Stimulated activated CD4-positive, alpha-beta T cell treated with anti-CD3 and anti-CD28 coated beads, Interleukin-15, amount 100 ng/mL, for 48 hours (primary cell): ENCODE measurements around the gene TULP4.
"Not testable (repeated sequence)": the region's sequence is repeated elsewhere in the genome, so short reads cannot be mapped to it uniquely, and the experiment has no call there.

ENCODE experiments used
- DNase-seq, 2 donors: peaks; one replicate each; pipeline ENCODE4 v3.0.0-alpha.2; 2020; ENCODE audit warnings: low read depth in 2 of 2

TULP4 gene

DNA sequence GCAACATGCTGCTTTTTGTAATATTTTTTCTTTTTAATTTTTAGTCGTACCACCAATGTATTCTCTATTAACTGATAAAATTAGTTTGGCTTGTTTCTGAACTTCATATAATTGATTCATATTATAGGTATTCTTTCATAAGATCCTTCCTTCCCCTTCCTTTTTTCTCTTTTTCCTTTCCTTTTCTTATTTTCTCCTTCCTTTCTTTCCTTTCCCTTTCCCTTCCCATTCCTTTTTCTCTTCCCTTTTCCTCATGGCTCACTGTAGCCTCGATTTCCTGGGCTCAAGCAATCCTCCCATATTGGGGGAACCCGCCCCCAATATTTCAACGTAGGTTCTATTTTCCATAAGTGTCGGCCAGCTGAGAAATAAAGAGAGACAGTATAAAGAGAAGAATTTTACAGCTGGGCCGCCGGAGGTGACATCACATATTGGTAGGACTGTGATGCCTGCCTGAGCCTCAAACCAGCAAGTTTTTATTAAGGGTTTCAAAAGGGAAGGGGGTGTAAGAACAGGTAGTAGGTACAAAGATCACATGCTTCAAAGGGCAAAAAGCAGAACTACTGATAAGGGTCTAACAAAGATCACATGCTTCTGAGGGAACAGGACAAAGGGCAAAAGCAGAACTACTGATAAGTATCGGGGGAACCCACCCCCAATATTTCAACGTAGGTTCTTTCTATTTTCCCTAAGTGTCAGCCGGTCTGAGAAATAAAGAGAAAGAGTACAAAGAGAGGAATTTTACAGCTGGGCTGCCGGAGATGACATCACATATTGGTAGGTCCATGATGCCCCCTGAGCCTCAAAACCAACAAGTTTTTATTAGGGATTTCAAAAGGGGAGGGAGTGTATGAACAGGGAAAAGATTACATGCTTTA lies 16.1 kb upstream of the TULP4 start:
- not testable (repeated sequence) for DNase-seq

- not testable (repeated sequence) for DNase-seq
Measured at GRCh38 chr6:158296854-158297324, 15.4 kb upstream of the TULP4 start.

DNA sequence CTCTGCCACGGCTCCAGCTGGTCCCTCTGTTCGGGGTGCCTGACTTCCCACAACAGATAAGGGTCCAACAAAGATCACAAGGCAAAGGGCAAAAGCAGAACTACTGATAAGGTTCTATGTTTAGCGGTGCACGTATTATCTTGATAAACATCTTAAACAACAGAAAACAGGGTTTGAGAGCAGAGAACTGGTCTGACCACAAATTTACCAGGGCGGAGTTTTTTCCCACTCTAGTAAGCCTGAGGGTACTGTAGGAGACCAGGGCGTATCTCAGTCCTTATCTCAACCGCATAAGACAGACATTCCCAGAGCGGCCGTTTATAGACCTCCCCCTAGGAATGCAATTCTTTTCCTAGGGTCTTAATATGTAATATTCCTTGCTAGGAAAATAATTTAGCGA lies 14.6 kb upstream of the TULP4 start:
- not testable (repeated sequence) for DNase-seq

DNA sequence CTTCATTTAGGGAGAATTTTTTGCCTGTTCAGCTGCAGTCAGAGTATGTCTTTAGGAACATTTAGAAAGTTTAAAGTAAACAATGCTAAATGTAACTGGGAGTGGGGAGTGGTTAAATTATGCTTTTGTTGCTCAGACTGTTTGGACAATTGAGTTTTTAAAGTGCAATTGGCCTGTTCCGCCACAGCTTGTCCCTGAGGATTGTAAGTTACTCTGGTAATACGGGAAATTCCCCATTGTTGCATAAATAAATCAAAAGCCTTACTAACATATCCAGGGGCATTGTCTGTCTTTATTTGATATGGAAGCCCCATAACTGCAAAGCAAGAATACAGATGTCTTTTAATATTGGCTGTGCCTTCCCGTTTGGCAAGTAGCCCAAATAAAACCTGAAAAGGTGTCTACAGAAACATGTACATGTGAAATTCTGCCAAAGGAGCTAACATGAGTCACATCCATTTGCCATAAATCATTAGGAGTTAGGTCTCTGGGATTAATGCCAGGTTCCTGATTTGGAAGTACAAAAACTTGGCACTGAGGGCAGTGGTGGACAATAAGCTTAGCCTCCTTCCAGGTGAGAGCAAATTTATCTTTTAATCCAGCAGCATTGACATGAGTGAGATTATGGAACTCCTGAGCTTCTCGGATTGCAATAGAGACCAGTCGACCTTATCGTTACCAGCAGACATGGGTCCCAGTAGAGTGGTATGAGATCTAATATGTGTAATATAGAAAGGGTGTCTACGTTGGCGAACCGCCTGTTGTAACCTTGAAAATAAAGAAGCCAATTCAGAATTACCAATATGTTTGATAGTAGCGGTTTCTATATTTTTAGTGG lies 11.7 kb upstream of the TULP4 start:
- not testable (repeated sequence) for DNase-seq

GRCh38 chr6:158301561-158301960 lies 10.7 kb upstream of the TULP4 start:
- DNase-seq = not testable (repeated sequence)

GRCh38 chr6:158302195-158302796 lies 10.0 kb upstream of the TULP4 start:
- not testable (repeated sequence) for DNase-seq

DNA sequence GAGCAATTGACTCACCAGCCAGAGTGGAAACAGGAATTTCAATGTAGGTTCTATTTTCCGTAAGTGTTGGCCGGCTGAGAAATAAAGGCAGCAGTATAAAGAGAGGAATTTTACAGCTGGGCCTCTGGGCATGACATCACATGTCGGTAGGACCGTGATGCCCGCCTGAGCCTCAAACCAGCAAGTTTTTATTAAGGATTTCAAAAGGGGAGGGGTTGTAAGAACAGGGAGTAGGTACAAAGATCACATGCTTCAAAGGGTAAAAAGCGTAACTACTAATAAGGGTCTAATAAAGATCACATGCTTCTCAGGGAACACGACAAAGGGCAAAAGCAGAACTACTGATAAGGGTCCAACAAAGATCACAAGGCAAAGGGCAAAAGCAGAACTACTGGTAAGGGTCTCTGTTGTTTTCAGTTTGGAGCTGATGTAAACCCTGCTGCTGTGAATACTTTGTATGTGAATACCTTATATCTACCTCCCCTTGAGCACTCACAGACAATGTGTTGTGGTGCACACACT lies 9.0 kb upstream of the TULP4 start:
- no peak for DNase-seq

DNA sequence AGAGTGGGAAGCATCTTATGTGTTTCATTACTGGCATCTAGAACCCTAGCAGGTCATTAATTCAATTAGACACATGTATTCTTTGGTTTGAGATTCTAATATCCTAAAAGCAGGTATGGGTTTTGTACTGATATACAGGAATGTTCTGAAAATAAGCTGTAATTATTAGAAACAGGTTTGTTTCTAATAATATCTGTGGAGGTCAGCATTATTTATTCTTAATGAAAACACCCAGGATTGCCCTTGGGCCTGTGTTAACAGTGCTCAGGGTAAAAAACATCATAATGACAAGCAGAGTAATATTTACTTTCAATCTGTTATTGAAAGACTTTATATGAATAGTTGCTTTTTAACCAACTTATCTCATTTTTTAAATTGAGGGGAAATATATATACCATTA lies 8.0 kb upstream of the TULP4 start:
- no peak for DNase-seq

GRCh38 chr6:158309814-158310213 lies 2.5 kb upstream of the TULP4 start:
- no peak for DNase-seq

DNA sequence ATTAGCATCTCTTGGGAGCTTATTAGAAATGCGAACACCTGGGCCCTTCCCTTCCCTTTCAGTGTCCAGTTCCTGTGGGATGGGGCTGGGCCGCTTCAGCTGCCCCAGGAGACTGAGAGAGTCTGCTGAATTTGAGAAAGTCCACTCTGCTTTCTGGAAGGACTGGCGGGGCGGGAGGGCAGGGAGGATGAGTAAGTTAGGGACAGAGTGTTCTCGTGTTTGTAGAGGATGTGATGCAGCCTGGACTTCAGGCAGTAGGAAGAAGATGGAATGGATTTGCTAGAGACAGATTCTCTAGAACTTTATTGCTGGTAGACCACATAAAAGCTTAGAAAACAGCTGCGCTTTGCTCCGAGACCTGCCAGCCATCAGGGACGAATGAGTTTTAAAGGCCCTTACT lies 1.1 kb upstream of the TULP4 start:
- no peak for DNase-seq

DNA sequence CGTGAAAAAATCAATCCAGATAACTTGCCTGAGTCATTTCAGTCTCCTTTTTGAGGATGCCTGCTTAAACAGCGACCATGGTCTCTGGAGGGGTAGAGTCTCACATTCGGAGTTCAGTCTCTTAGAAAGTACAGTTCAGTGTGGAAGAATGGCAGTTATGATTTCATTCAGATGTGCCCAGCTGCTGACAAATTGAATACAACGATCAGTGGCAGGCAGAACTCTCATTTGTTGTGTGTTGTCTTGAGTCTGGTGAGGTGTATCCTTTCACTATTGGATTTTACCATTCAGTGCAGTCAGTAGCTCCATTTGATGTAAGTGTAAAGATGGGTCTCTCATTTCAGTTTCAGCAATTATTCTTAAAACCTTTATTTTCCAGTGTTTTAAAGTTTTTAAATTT lies 639 bp upstream of the TULP4 start:
- DNase-seq = no peak

GRCh38 chr6:158312672-158313397 lies 570 bp downstream of the TULP4 start:
- no peak for DNase-seq

- DNase-seq = no peak
Measured at GRCh38 chr6:158313989-158314388, 1.7 kb downstream of the TULP4 start.

DNA sequence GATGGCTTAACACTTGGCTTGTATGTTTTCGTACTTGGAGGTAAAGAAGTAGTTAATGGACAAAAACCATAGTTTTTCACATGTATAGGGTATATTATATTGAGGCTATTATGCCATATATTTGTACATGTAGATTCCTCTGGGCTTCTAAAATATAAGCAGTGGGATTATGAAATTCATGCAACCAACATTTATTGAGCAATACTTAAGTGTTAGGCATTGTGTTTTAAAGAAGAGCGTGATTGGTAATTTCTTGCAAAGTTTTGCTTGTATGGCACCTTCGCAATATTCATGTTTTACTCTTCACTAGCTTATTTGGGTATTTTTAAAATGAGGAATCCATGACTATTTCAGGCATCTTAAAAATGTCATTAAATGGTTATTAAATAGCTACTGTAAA lies 2.5 kb downstream of the TULP4 start:
- no peak for DNase-seq

DNA sequence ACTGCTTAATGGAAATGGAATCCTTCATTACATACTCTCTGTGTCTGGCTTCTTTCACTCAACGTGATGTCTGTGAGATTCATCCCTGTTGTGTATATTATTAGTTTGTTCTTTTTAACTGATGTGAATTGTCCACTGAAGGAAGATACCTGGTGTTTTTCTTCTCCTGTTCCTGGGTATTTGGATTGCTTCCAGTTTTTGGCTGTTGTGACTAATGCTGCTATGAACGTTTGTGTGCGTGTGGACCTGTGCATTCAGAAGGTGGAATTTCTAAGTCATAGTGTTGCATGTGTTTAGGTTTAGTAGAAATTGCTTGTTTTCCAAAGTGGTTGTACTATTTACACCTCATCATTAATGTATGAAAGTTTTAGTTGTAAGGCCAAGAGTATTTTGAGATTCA lies 3.8 kb downstream of the TULP4 start:
- DNase-seq = no peak

- DNase-seq = no peak
Measured at GRCh38 chr6:158321960-158322359, 9.7 kb downstream of the TULP4 start.

DNA sequence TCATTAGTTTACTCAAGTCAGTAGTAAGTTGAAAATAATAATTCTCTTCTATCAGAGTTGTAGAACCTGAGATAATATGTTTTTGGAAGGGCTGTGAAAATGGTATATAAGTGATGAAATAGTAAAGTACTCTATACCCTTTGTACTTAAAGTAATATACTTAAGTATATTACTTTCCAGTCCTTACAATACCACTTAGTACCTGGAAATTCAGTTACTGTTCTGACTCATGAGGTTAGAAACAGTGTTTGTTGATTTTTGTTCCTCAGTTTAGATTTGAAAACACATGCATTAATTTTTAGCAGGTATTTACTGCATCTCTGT lies 10.1 kb downstream of the TULP4 start:
- no peak for DNase-seq

- DNase-seq = no peak
Measured at GRCh38 chr6:158322724-158323560, 10.7 kb downstream of the TULP4 start.

GRCh38 chr6:158323561-158323958 lies 11.3 kb downstream of the TULP4 start:
- no peak for DNase-seq

- no peak for DNase-seq
Measured at GRCh38 chr6:158324136-158324535, 11.9 kb downstream of the TULP4 start.

DNA sequence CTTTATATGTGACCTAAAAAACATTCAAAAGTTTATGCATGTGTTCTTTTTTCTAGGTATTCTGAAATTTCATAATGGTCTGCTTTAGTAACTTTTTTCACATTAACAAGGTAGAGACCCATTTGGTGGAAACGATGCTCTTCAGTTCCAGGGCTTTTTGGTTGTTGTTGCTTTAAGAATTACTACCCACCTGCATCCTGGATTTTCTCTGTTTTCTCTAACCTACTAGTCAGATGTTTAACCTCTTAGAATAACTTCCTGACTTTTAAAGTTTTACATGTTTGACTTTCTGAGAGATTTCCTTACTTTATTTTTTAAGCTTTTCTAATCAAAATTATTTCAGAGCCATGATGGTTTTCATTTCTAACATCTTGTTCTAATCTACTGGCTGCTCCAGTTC lies 14.9 kb downstream of the TULP4 start:
- no peak for DNase-seq
